Fibroblast of villous mesenchyme (primary cell): ENCODE results near the gene CSF1R. TPM values are rescaled to one million over a fixed set of nuclear protein-coding genes. Genes with fewer than 3 reads are reported as not detected.

Experiments used
- DNase-seq: peaks from one replicate; pipeline ENCODE4 v3.0.0-alpha.2; 2010; ENCODE audit warnings: low read depth
- H3K4me3 ChIP-seq: 2 replicates; pipeline ENCODE4 v1.5.1; 2011; ENCODE audit warnings: low read depth, mild to moderate bottlenecking, low read length
- CTCF ChIP-seq: IDR thresholded peaks from 2 replicates; pipeline ENCODE4 v1.5.1; 2012; ENCODE audit warnings: low read depth, mild to moderate bottlenecking, low read length; ENCODE audit not compliant: insufficient read depth
- total RNA-seq: library from RNA; depleted of rRNA; stranded (reverse); fragments of >200 nt; gene quantifications from 2 replicates; pipeline ENCODE4 v1.2.3, GENCODE V29; 2012

The CSF1R gene
- total RNA-seq, 1 donor, result under 0.01 TPM

- TF ChIP-seq CTCF, result no peak
- no peak overlapping the region for H3K4me3 ChIP-seq
- DNase-seq, result no peak
These were observed 59.6 kb downstream of the CSF1R start for GRCh38 chr5:150026682-150027172.

GRCh38 chr5:150024346-150024984, 61.9 kb downstream of the CSF1R start:
- DNase-seq, result no peak
- H3K4me3 ChIP-seq, result no peak overlapping the region
- peak; percentile 10 for TF ChIP-seq CTCF

GRCh38 chr5:150023136-150023535, 63.2 kb downstream of the CSF1R start:
- no peak for TF ChIP-seq CTCF
- H3K4me3 ChIP-seq, result no peak overlapping the region
- DNase-seq, result no peak

GRCh38 chr5:150022681-150023080, 63.7 kb downstream of the CSF1R start:
- no peak overlapping the region for H3K4me3 ChIP-seq
- DNase-seq, result no peak

GRCh38 chr5:150022158-150022531, 64.2 kb downstream of the CSF1R start:
- H3K4me3 ChIP-seq, result no peak overlapping the region
- peak; percentile 53 for DNase-seq
- no peak for TF ChIP-seq CTCF

More at GRCh38 chr5:150022681-150023080, 63.7 kb downstream of the CSF1R start:
- no peak for TF ChIP-seq CTCF

GRCh38 chr5:150021491-150022157, 64.7 kb downstream of the CSF1R start:
- TF ChIP-seq CTCF, result no peak
- no peak overlapping the region for H3K4me3 ChIP-seq
- DNase-seq, result no peak
